PFSK-1 (cell line): ENCODE results near the gene MYH9.

Source experiments
- FOXP2 ChIP-seq: optimal IDR thresholded peaks from 2 replicates; pipeline ENCODE3; 2011; ENCODE audit warnings: borderline replicate concordance, control low read depth, inconsistent platforms; ENCODE audit not compliant: insufficient read depth; ENCODE audit errors: extremely low read length, extremely low read depth
- POLR2AphosphoS5 ChIP-seq: IDR thresholded peaks from 2 replicates; pipeline ENCODE4 v1.6.1; 2012; ENCODE audit warnings: low read depth, mild to moderate bottlenecking, control low read depth, low read length, moderate library complexity
- SIN3A ChIP-seq: IDR thresholded peaks from 2 replicates; pipeline ENCODE4 v1.6.1; 2012; ENCODE audit warnings: mild to moderate bottlenecking, low read length, moderate library complexity, borderline replicate concordance; ENCODE audit not compliant: insufficient read depth
- TAF1 ChIP-seq: IDR thresholded peaks from 2 replicates; pipeline ENCODE4 v1.6.1; 2012; ENCODE audit warnings: low read length, control low read depth, borderline replicate concordance; ENCODE audit not compliant: insufficient read depth
- TF ChIP-seq, protein P1 (sequence below), 2 experiments: IDR thresholded peaks; 2 replicates each; pipeline versions ENCODE4 v1.6.1 to v1.8.0; 2011 to 2012; ENCODE audit warnings: low read depth in 2 of 2, low read length in 2 of 2, control low read depth in 1 of 2, inconsistent platforms in 1 of 2, mild to moderate bottlenecking in 1 of 2, moderate library complexity in 1 of 2; ENCODE audit not compliant: insufficient read depth in 1 of 2

Gene MYH9

DNA sequence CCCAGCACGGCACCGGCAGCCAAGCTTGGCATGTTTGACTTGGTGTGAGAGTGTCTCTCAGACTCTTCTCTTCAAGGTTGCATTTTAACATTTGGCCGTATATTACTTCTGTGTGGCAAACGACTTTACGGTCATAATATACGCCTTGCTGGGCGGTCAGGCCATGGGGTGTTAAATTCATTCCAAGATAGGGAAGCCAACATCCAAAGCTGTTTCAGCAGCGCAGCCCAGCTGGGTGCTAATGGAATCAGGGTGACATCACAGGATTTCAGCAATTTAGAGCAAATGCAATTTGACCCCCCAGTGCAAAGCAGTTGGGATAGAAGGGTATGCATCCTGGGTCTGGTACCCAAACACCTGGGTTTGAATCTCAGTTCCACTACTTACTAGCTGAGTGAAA, 16.7 kb upstream of the MYH9 start:
- TF ChIP-seq TAF1 = no peak
- no peak for TF ChIP-seq POLR2AphosphoS5
- TF ChIP-seq, protein P1, sequence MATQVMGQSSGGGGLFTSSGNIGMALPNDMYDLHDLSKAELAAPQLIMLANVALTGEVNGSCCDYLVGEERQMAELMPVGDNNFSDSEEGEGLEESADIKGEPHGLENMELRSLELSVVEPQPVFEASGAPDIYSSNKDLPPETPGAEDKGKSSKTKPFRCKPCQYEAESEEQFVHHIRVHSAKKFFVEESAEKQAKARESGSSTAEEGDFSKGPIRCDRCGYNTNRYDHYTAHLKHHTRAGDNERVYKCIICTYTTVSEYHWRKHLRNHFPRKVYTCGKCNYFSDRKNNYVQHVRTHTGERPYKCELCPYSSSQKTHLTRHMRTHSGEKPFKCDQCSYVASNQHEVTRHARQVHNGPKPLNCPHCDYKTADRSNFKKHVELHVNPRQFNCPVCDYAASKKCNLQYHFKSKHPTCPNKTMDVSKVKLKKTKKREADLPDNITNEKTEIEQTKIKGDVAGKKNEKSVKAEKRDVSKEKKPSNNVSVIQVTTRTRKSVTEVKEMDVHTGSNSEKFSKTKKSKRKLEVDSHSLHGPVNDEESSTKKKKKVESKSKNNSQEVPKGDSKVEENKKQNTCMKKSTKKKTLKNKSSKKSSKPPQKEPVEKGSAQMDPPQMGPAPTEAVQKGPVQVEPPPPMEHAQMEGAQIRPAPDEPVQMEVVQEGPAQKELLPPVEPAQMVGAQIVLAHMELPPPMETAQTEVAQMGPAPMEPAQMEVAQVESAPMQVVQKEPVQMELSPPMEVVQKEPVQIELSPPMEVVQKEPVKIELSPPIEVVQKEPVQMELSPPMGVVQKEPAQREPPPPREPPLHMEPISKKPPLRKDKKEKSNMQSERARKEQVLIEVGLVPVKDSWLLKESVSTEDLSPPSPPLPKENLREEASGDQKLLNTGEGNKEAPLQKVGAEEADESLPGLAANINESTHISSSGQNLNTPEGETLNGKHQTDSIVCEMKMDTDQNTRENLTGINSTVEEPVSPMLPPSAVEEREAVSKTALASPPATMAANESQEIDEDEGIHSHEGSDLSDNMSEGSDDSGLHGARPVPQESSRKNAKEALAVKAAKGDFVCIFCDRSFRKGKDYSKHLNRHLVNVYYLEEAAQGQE (IDR thresholded peaks at IDR 0.05; ENCODE audit: insufficient read depth in 1 of 2, low read depth in 2 of 2, low read length in 2 of 2) = no peak
- TF ChIP-seq SIN3A = no peak
- TF ChIP-seq FOXP2 = no peak

DNA sequence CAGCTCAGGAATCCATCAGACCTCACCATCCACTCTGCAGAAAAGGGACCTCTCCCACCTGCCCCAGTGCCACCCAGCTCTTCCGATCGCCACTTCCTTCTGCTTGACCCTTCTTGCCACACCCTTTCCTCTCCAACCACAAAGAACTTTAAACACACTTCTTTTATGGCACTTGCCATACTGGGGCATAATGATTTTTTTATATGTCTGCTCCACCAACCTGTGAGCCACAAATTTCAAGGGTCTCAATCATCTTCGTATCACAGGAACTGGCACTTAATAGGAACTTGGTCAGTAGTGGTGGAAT, 11.7 kb upstream of the MYH9 start:
- TF ChIP-seq SIN3A (no peak), TAF1 (no peak), POLR2AphosphoS5 (no peak), FOXP2 (no peak)
- TF ChIP-seq, protein P1 (IDR thresholded peaks at IDR 0.05; ENCODE audit: insufficient read depth in 1 of 2, low read depth in 2 of 2, low read length in 2 of 2) = no peak

DNA sequence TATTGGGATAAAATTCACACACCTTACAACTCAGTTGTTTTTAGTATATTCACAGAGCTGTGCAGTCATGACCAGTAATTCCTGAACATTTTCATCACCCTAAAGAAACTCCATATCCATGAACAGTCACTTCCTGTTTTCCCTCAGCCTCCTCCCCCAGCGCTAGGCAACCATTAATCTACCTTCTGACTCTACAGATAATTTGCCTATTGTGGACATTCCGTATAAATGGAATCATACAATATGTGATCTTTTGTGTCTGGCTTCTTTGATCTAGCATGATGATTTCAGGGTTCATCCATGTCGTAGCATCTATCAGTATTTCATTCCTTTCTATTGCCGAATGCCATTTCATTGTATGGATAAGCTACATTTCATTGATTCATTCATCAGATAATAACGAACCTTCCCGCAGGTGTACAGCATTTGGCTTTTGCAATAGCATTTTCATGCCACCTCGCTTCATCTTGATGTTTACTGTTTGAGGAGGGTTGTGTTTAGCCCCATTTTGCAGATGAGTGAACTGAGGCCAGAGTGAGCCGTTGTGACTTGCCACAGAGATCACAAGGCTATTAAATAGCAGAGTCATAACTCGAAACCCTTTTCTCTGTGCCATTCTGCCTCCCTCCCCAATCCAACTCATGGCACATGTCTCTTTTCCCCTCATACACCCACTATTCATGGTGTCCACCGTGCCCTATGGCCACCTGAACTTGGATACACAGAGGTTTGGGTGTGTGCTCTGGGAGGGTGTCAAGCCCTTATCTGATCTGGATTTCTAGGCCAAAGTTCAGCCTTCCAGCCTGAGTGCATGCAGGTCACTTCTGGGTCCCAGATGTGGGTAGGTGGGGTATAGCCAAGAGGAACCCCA, 11.1 kb upstream of the MYH9 start:
- TF ChIP-seq, protein P1 (IDR thresholded peaks at IDR 0.05; ENCODE audit: insufficient read depth in 1 of 2, low read depth in 2 of 2, low read length in 2 of 2) = no peak
- TF ChIP-seq FOXP2 (no peak), TAF1 (no peak), SIN3A (no peak), POLR2AphosphoS5 (no peak)

DNA sequence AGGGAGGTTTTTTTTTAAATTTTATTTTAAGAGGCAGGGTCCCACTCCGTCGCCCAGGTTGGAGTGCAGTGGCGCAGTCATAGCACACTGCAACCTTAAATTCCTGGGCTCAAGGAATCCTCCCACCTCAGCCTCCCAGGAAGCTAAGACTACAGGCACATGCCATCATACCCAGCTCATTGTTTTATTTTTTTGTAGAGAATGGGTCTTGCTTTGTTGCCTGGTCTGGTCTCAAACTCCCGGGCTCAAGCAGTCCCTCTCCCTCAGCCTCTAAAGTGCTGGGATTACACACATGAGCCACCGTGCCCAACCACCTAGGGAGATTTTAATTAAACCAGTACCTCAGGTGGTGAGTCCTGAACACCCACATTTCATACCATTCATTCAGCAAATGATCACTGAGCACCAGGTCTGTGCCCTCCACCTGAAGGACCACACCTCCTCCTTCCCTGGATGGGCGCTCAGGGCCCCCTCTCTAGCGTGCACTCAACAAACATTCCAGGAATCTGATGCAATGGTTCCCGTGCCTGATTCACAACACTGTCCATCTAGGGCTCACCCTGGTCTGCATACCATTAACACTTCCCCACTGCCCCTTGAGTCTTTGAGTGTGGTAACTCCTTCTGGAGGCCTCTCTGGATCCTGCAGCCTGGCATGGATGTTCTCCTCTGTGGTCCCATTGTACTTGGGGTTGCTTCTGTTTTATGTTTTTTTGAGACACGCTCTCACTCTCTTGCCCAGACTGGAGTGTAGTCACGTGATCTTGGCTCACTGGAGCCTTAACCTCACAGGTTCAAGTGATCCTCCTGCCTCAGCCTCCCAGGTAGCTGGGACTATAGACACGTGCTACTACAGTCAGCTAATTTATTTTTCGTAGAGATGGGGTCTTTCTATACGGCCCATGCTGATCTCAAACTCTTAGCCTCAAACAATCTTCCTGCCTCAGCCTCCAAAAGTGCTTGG, 9.6 kb upstream of the MYH9 start:
- TF ChIP-seq, protein P1 (IDR thresholded peaks at IDR 0.05; ENCODE audit: insufficient read depth in 1 of 2, low read depth in 2 of 2, low read length in 2 of 2) = no peak
- TF ChIP-seq FOXP2 (no peak), SIN3A (no peak)
